Tibial artery (tissue), 4 donors: Measurements from ENCODE around the gene DNPEP.

Experiments
- DNase-seq, 2 donors: peaks; one replicate each; pipeline ENCODE4 v3.0.0-alpha.2; 2019
- H3K27ac ChIP-seq, 2 donors: fragments of 200-600 bp; sonication (generic) in 1 of 2; 1 replicate in 1 of 2; 2 replicates in 1 of 2; pipeline ENCODE4 v1.5.1; 2018 to 2019; ENCODE audit warnings: mild to moderate bottlenecking in 1 of 2
- H3K27me3 ChIP-seq, 2 donors: fragments of 200-600 bp; sonication (generic) in 1 of 2; one replicate each; pipeline versions ENCODE4 v1.5.1 to v1.6.0; 2016 to 2019
- H3K36me3 ChIP-seq, 3 donors: fragments of 200-600 bp; sonication (generic) in 2 of 3; one replicate each; pipeline ENCODE4 v1.5.1; 2016 to 2019; ENCODE audit warnings: mild to moderate bottlenecking in 2 of 3
- H3K4me1 ChIP-seq, 4 donors: fragments of 200-600 bp; sonication (generic) in 2 of 4; 1 replicate in 3 of 4; 2 replicates in 1 of 4; pipeline ENCODE4 v1.5.1; 2016 to 2019
- H3K4me3 ChIP-seq, 2 donors: fragments of 200-600 bp; sonication (generic) in 1 of 2; 1 replicate in 1 of 2; 2 replicates in 1 of 2; pipeline ENCODE4 v1.5.1; 2018 to 2019; ENCODE audit warnings: mild to moderate bottlenecking in 2 of 2
- H3K9me3 ChIP-seq, 3 donors: fragments of 200-600 bp; sonication (generic) in 1 of 3; one replicate each; pipeline ENCODE4 v1.5.1; 2016 to 2019
- intact Hi-C: fragments of 100-400 bp; cut with DNase I; formaldehyde crosslinking; loops from one replicate; pipeline ENCODE4 v1.15.0; 2023; ENCODE audit warnings: low total_unique reads
- TF ChIP-seq, protein P1 (sequence below), 2 experiments: fragments of 200-600 bp in 1 of 2; fragments of 450-650 bp in 1 of 2; IDR thresholded peaks; one replicate each; pipeline ENCODE4 v1.5.1; 2017 to 2019; ENCODE audit warnings: antibody characterized with exemption in 2 of 2, mild to moderate bottlenecking in 1 of 2, moderate library complexity in 1 of 2

Gene DNPEP

DNA sequence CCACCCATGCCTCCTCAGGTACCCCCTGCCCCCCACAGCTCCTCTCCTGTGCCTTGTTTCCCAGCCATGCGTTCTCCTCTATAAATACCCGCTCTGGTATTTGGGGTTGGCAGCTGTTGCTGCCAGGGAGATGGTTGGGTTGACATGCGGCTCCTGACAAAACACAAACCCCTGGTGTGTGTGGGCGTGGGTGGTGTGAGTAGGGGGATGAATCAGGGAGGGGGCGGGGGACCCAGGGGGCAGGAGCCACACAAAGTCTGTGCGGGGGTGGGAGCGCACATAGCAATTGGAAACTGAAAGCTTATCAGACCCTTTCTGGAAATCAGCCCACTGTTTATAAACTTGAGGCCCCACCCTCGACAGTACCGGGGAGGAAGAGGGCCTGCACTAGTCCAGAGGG is 29.7 kb upstream of the DNPEP start:
- peak overlapping the region; percentile 87 to 96 for H3K27ac ChIP-seq
- no peak overlapping the region for H3K4me3 ChIP-seq
- H3K27me3 ChIP-seq = no peaks in the 10 kb centered on the region
- H3K9me3 ChIP-seq = peaks cover 0 to 3% (median 0%) of the 10 kb centered on the region in 3 donors
- peaks cover 0 to 22% (median 20%) of the 10 kb centered on the region in 3 donors for H3K36me3 ChIP-seq
- TF ChIP-seq, protein P1, sequence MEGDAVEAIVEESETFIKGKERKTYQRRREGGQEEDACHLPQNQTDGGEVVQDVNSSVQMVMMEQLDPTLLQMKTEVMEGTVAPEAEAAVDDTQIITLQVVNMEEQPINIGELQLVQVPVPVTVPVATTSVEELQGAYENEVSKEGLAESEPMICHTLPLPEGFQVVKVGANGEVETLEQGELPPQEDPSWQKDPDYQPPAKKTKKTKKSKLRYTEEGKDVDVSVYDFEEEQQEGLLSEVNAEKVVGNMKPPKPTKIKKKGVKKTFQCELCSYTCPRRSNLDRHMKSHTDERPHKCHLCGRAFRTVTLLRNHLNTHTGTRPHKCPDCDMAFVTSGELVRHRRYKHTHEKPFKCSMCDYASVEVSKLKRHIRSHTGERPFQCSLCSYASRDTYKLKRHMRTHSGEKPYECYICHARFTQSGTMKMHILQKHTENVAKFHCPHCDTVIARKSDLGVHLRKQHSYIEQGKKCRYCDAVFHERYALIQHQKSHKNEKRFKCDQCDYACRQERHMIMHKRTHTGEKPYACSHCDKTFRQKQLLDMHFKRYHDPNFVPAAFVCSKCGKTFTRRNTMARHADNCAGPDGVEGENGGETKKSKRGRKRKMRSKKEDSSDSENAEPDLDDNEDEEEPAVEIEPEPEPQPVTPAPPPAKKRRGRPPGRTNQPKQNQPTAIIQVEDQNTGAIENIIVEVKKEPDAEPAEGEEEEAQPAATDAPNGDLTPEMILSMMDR (IDR thresholded peaks at IDR 0.05) = no peak
- H3K4me1 ChIP-seq = peaks cover 0 to 50% (median 27%) of the 10 kb centered on the region in 4 donors
- intact Hi-C loops = no loop called here
- no peak for DNase-seq

DNA sequence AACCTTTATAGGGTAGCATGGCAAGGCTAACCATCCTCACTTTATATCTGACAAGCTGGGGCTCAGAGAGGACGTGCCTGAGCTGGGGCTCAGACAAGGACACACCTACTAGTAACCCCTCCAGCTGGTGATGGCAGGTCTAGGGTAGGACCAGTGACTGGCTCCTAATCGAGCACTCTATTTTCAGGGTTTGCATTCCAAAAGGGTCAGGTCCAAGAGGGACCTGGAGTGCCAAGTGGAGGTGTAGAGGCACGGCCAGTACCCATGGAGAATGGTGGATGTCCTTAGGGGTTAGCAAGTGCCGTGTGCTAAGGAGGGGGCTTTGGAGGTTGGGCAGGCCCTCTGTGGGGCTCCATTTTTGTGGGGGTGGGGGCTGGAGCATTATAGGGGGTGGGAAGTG is 29.2 kb upstream of the DNPEP start:
- Histone ChIP-seq H3K27ac (peak overlapping the region; percentile 87 to 96), H3K4me3 (no peak overlapping the region), H3K9me3 (peaks cover 0 to 5% (median 0%) of the 10 kb centered on the region in 3 donors), H3K27me3 (no peaks in the 10 kb centered on the region), H3K36me3 (peaks cover 0 to 20% (median 19%) of the 10 kb centered on the region in 3 donors), H3K4me1 (peaks cover 0 to 50% (median 27%) of the 10 kb centered on the region in 4 donors)
- intact Hi-C loops = no loop called here
- DNase-seq = no peak
- TF ChIP-seq, protein P1 (IDR thresholded peaks at IDR 0.05) = no peak

GRCh38 chr2:219416235-219416602 is 28.5 kb upstream of the DNPEP start:
- Histone ChIP-seq H3K27me3 (no peaks in the 10 kb centered on the region), H3K4me1 (peaks cover 0 to 50% (median 27%) of the 10 kb centered on the region in 4 donors), H3K27ac (peak overlapping the region; percentile 87 to 96), H3K4me3 (no peak overlapping the region), H3K9me3 (peaks cover 0 to 5% (median 0%) of the 10 kb centered on the region in 3 donors), H3K36me3 (peaks cover 0 to 13% (median 12%) of the 10 kb centered on the region in 3 donors)
- intact Hi-C loops = no loop called here
- TF ChIP-seq, protein P1 (IDR thresholded peaks at IDR 0.05) = no peak
- no peak for DNase-seq

GRCh38 chr2:219415580-219416234 is 28.0 kb upstream of the DNPEP start:
- Histone ChIP-seq H3K4me3 (no peak overlapping the region), H3K27me3 (no peaks in the 10 kb centered on the region), H3K4me1 (peaks cover 0 to 50% (median 27%) of the 10 kb centered on the region in 4 donors), H3K27ac (peak overlapping the region; percentile 87 to 96), H3K9me3 (peaks cover 0 to 5% (median 0%) of the 10 kb centered on the region in 3 donors), H3K36me3 (peaks cover 0 to 9% (median 8%) of the 10 kb centered on the region in 3 donors)
- DNase-seq = no peak
- intact Hi-C loops = no loop called here
- TF ChIP-seq, protein P1 (IDR thresholded peaks at IDR 0.05) = no peak

DNA sequence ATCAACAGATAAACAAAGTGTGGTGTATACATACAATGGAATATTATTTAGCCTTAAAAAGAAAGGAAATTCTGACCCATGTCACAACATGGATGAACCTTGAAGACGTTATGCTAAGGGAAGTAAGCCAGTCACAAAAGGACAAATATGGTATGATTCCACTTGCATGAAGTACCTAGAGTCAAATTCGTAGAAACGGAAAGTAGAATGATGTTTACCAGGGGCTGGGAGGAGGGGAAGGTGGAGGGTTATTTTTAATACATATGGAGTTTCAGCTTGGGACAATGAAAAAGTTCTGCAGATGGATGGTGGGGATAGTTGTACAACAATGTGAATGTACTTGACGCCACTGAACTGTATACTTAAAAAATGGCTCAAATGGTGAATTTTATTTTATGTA is 27.1 kb upstream of the DNPEP start:
- Histone ChIP-seq H3K4me3 (no peak overlapping the region), H3K4me1 (peaks cover 0 to 45% (median 27%) of the 10 kb centered on the region in 4 donors), H3K9me3 (peaks cover 0 to 5% (median 0%) of the 10 kb centered on the region in 3 donors), H3K27me3 (no peaks in the 10 kb centered on the region), H3K36me3 (peaks cover 0 to 2% (median under 1%) of the 10 kb centered on the region in 3 donors), H3K27ac (peak overlapping the region in 1 of 2 donors; percentile 96)
- TF ChIP-seq, protein P1 (IDR thresholded peaks at IDR 0.05) = no peak
- intact Hi-C loops = no loop called here
- DNase-seq = no peak
